ENCODE data around the gene F2RL3. TPM values are rescaled to one million over a fixed set of nuclear protein-coding genes. Genes with fewer than 3 reads are reported as not detected.
"Not testable (repeated sequence)": the region's sequence is repeated elsewhere in the genome, so short reads cannot be mapped to it uniquely, and the experiment has no call there.

The F2RL3 gene
- total RNA-seq, 1 donor, result not detected

- TF ChIP-seq CTCF (IDR thresholded peaks at IDR 0.05; ENCODE audit: insufficient read depth, low read length), result no peak
- no peak for DNase-seq (ENCODE audit: low read depth)
- no peak overlapping the region for H3K4me3 ChIP-seq (ENCODE audit: low read depth, low read length)
These were observed 49.4 kb downstream of the F2RL3 start for GRCh38 chr19:16938211-16938610.

- DNase-seq (ENCODE audit: low read depth); H3K4me3 ChIP-seq (ENCODE audit: low read depth, low read length): not testable (repeated sequence)
These were observed 51.3 kb downstream of the F2RL3 start for GRCh38 chr19:16940063-16940462.

- no peak for DNase-seq (ENCODE audit: low read depth)
- TF ChIP-seq CTCF (IDR thresholded peaks at IDR 0.05; ENCODE audit: insufficient read depth, low read length), result no peak
These were observed 51.8 kb downstream of the F2RL3 start for GRCh38 chr19:16940626-16941025.

More at GRCh38 chr19:16940626-16941025, 51.8 kb downstream of the F2RL3 start:
- no peak overlapping the region for H3K4me3 ChIP-seq (ENCODE audit: low read depth, low read length)

Small RNA genes within 50 kb of the gene (small RNA-seq; reads per million reads assigned to genes)
- gene RN7SL823P (not detected), gene RN7SL835P (not detected)

Other genes starting within 250 kb of the F2RL3 start
- gene SMIM7, start 228.9 kb upstream of the F2RL3 start, total RNA-seq (ENCODE audit: low replicate concordance), result 85.2 and 122 TPM in 2 replicates
- 1.4 and 3.3 TPM in 2 replicates for gene TMEM38A, start 227.9 kb upstream of the F2RL3 start, total RNA-seq (ENCODE audit: low replicate concordance)
- gene NWD1, start 169.2 kb upstream of the F2RL3 start, total RNA-seq (ENCODE audit: low replicate concordance), result not detected in 2 replicates
- gene SIN3B, start 59.6 kb upstream of the F2RL3 start, total RNA-seq (ENCODE audit: low replicate concordance), result 19.1 and 19.9 TPM in 2 replicates
- gene CPAMD8, start 137.8 kb downstream of the F2RL3 start, total RNA-seq (ENCODE audit: low replicate concordance), result 0.18 and 2.5 TPM in 2 replicates
- 0.33 and 5.2 TPM in 2 replicates for gene HAUS8, start 186.5 kb downstream of the F2RL3 start, total RNA-seq (ENCODE audit: low replicate concordance)
- gene MYO9B, start 186.8 kb downstream of the F2RL3 start, total RNA-seq (ENCODE audit: low replicate concordance), result 58.9 and 103 TPM in 2 replicates